ENCODE measurements around the gene KCNMB1.

Gene KCNMB1

DNA sequence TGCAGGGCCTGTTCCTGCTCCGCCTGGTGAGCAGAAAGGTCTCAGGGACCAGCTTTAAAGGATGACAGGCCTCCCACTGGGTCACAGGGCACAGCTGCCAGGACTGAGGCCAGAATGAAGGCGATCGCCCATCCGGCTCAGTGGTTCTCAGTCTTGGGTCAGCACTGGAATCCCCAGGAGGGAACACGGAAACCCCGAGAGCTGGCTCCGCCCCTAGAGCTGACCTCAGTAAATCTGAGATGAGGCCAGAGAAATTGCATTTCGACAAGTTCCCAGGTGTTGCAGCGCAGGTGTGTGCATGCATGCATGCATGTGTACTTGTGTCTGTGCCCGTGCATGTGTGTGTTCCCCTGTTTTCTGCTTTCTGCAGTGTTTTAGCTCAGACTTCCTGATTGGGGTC lies 47.2 kb upstream of the KCNMB1 start:
- no peak overlapping the region for H3K4me2 ChIP-seq (ENCODE audit: low read length)
- H3K27ac ChIP-seq (ENCODE audit: low read depth, low read length), result no peak overlapping the region
- TF ChIP-seq, protein P1, sequence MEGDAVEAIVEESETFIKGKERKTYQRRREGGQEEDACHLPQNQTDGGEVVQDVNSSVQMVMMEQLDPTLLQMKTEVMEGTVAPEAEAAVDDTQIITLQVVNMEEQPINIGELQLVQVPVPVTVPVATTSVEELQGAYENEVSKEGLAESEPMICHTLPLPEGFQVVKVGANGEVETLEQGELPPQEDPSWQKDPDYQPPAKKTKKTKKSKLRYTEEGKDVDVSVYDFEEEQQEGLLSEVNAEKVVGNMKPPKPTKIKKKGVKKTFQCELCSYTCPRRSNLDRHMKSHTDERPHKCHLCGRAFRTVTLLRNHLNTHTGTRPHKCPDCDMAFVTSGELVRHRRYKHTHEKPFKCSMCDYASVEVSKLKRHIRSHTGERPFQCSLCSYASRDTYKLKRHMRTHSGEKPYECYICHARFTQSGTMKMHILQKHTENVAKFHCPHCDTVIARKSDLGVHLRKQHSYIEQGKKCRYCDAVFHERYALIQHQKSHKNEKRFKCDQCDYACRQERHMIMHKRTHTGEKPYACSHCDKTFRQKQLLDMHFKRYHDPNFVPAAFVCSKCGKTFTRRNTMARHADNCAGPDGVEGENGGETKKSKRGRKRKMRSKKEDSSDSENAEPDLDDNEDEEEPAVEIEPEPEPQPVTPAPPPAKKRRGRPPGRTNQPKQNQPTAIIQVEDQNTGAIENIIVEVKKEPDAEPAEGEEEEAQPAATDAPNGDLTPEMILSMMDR (IDR thresholded peaks at IDR 0.05; ENCODE audit: low read depth, low read length, poor library complexity, severe bottlenecking), result no peak
- TF ChIP-seq EZH2phosphoT487 (IDR thresholded peaks at IDR 0.05; ENCODE audit: borderline replicate concordance, low read length), result no peak
- H3K36me3 ChIP-seq (ENCODE audit: control insufficient read depth, low read length), result no peaks in the 10 kb centered on the region
- H3K9me2 ChIP-seq (replicated peaks; ENCODE audit: control insufficient read depth, low read length), result no peaks in the 10 kb centered on the region
- H3K4me1 ChIP-seq (ENCODE audit: control insufficient read depth, low read length), result no peaks in the 10 kb centered on the region
- H4K20me1 ChIP-seq (ENCODE audit: control insufficient read depth, insufficient read depth, low read depth, low read length), result no peaks in the 10 kb centered on the region
- H3K79me2 ChIP-seq (ENCODE audit: control insufficient read depth, low read length), result no peaks in the 10 kb centered on the region
- no peaks in the 10 kb centered on the region for H3K27me3 ChIP-seq (ENCODE audit: control insufficient read depth, low read length)
- no peaks in the 10 kb centered on the region for H3F3A ChIP-seq (ENCODE audit: control insufficient read depth, insufficient read depth)
- no peak overlapping the region for H3K4me3 ChIP-seq (ENCODE audit: low read length)
- H3K9me3 ChIP-seq (ENCODE audit: control insufficient read depth, insufficient read depth, low read length), result no peaks in the 10 kb centered on the region

DNA sequence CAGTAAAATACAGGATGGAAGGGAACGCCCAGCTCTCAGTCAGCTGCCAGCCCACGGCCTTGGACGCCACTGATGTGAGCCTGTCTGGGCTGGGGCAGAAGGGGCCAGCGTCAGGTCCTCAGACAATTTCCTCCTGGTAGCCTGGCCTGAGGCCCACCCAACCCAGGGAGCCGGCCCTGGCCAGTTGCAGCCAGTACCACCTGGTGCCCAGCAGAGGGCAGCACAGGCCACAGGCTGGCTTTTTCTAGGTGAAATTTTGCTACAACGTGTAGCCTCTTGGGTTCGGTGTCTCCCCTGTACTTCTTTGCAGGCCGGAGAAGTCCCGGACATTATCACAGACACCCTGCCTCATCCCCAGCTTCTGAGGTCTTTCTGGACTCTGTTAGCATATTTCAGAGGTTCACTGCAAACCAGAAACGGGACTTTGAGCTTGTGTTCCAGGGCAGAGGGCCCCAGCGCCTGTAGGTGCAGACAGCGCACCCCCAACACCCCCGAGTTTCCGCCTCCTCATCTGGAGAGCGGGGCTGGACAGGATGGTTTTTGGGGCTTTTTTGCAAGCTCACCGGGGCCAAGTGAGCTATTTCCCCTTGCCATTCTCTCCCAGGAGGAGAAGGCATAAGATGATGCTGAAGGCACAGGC lies 45.9 kb upstream of the KCNMB1 start:
- H3K4me2 ChIP-seq (ENCODE audit: low read length), result no peak overlapping the region
- no peaks in the 10 kb centered on the region for H3K27me3 ChIP-seq (ENCODE audit: control insufficient read depth, low read length)
- H3F3A ChIP-seq (ENCODE audit: control insufficient read depth, insufficient read depth), result no peaks in the 10 kb centered on the region
- H3K79me2 ChIP-seq (ENCODE audit: control insufficient read depth, low read length), result no peaks in the 10 kb centered on the region
- no peak overlapping the region for H3K27ac ChIP-seq (ENCODE audit: low read depth, low read length)
- H3K4me1 ChIP-seq (ENCODE audit: control insufficient read depth, low read length), result no peaks in the 10 kb centered on the region
- H3K36me3 ChIP-seq (ENCODE audit: control insufficient read depth, low read length), result no peaks in the 10 kb centered on the region
- no peak overlapping the region for H3K4me3 ChIP-seq (ENCODE audit: low read length)
- H4K20me1 ChIP-seq (ENCODE audit: control insufficient read depth, insufficient read depth, low read depth, low read length), result no peaks in the 10 kb centered on the region
- no peaks in the 10 kb centered on the region for H3K9me3 ChIP-seq (ENCODE audit: control insufficient read depth, insufficient read depth, low read length)
- H3K9me2 ChIP-seq (replicated peaks; ENCODE audit: control insufficient read depth, low read length), result no peaks in the 10 kb centered on the region
- TF ChIP-seq, protein P1 (IDR thresholded peaks at IDR 0.05; ENCODE audit: low read depth, low read length, poor library complexity, severe bottlenecking), result peak; percentile 83
- no peak for TF ChIP-seq EZH2phosphoT487 (IDR thresholded peaks at IDR 0.05; ENCODE audit: borderline replicate concordance, low read length)

DNA sequence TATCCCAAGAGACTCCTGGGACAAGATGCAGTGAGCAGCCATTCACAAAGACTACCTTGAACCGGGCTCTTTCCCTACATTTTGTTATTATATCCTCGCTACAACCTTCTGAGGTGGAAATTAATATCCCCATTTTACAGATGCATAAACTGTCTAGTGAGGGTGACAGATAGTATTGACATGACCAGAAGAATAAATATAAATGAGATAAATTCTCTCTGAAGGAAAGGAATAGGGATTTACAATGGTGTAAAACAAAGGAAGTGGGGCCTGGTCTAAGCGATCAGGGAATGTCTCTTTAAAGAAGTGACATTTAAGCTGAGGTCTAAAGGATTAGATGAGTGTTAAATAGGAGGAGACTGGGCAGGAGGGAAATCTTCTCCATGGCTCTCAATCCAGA lies 43.5 kb upstream of the KCNMB1 start:
- no peaks in the 10 kb centered on the region for H3K9me2 ChIP-seq (replicated peaks; ENCODE audit: control insufficient read depth, low read length)
- no peak for TF ChIP-seq EZH2phosphoT487 (IDR thresholded peaks at IDR 0.05; ENCODE audit: borderline replicate concordance, low read length)
- TF ChIP-seq, protein P1 (IDR thresholded peaks at IDR 0.05; ENCODE audit: low read depth, low read length, poor library complexity, severe bottlenecking), result no peak
- H3K27me3 ChIP-seq (ENCODE audit: control insufficient read depth, low read length), result no peaks in the 10 kb centered on the region
- no peaks in the 10 kb centered on the region for H3K9me3 ChIP-seq (ENCODE audit: control insufficient read depth, insufficient read depth, low read length)
- H3K4me2 ChIP-seq (ENCODE audit: low read length), result no peak overlapping the region
- no peaks in the 10 kb centered on the region for H3K4me1 ChIP-seq (ENCODE audit: control insufficient read depth, low read length)
- H3F3A ChIP-seq (ENCODE audit: control insufficient read depth, insufficient read depth), result no peaks in the 10 kb centered on the region
- no peaks in the 10 kb centered on the region for H3K79me2 ChIP-seq (ENCODE audit: control insufficient read depth, low read length)
- no peaks in the 10 kb centered on the region for H3K36me3 ChIP-seq (ENCODE audit: control insufficient read depth, low read length)
- no peak overlapping the region for H3K27ac ChIP-seq (ENCODE audit: low read depth, low read length)
- no peaks in the 10 kb centered on the region for H4K20me1 ChIP-seq (ENCODE audit: control insufficient read depth, insufficient read depth, low read depth, low read length)
- H3K4me3 ChIP-seq (ENCODE audit: low read length), result no peak overlapping the region
